RWPE1 (cell line): ENCODE results near the gene ZNF782.

Source experiments
- CTCF ChIA-PET: fragments of 350-600 bp; sonication (Branson Sonifier 250); formaldehyde crosslinking; extraction: SDS; loops from one replicate; lab custom pipeline; 2021; lab: Yijun Ruan, JAX
- POLR2A ChIA-PET: fragments of 400-600 bp; formaldehyde crosslinking; extraction: SDS; loops from one replicate; lab custom pipeline; 2020; ENCODE audit warnings: antibody characterized with exemption; ENCODE audit not compliant: low non-redundant PET; lab: Yijun Ruan, JAX
- DNase-seq: peaks from one replicate; pipeline ENCODE4 v3.0.0; 2012; ENCODE audit warnings: low spot score
- H3K27ac ChIP-seq: fragments of 450-650 bp; 2 replicates; pipeline ENCODE4 v1.5.1; 2017
- CTCF ChIP-seq: fragments of 450-650 bp; conservative IDR thresholded peaks from 2 replicates; pipeline ENCODE4 v1.5.1; 2017; ENCODE audit warnings: low read depth, mild to moderate bottlenecking

Gene ZNF782

GRCh38 chr9:96883922-96884321 lies 29.6 kb upstream of the ZNF782 start:
- H3K27ac ChIP-seq = peak overlapping the region; percentile 48
- no peak for DNase-seq
- POLR2A ChIA-PET = no interaction called here
- no peak for TF ChIP-seq CTCF
- CTCF ChIA-PET = interaction anchor here (0.7 to 1.0 kb wide), 2 partner anchors 24 to 27 kb away, joined by 3 read pairs; no protein-coding TSS in a partner anchor

- ChIA-PET POLR2A (no interaction called here), CTCF (interaction anchor here (0.7 kb wide), 1 partner anchor 191 kb away, joined by 3 read pairs; no protein-coding TSS in a partner anchor)
- no peak for TF ChIP-seq CTCF
- no peak overlapping the region for H3K27ac ChIP-seq
- DNase-seq = no peak
Measured at GRCh38 chr9:96877269-96877668, 23.0 kb upstream of the ZNF782 start.

- ChIA-PET CTCF (interaction anchor here (0.6 to 1.5 kb wide), 6 partner anchors 19 to 234 kb away, joined by 3 to 5 read pairs (median 4); no protein-coding TSS in a partner anchor), POLR2A (no interaction called here)
- TF ChIP-seq CTCF = peak; percentile 75
- peak overlapping the region; percentile 95 for H3K27ac ChIP-seq
- peak; percentile 92 for DNase-seq
Measured at GRCh38 chr9:96875461-96876142, 21.3 kb upstream of the ZNF782 start.

GRCh38 chr9:96874947-96875460 lies 20.7 kb upstream of the ZNF782 start:
- peak; percentile 93 for DNase-seq
- TF ChIP-seq CTCF = no peak
- CTCF ChIA-PET = interaction anchor here (0.6 to 1.5 kb wide), 7 partner anchors 18 to 235 kb away, joined by 3 to 5 read pairs (median 3); no protein-coding TSS in a partner anchor
- peak overlapping the region; percentile 95 for H3K27ac ChIP-seq
- POLR2A ChIA-PET = no interaction called here

GRCh38 chr9:96874201-96874785 lies 20.0 kb upstream of the ZNF782 start:
- no peak for DNase-seq
- TF ChIP-seq CTCF = no peak
- POLR2A ChIA-PET = no interaction called here
- H3K27ac ChIP-seq = peak overlapping the region; percentile 95
- CTCF ChIA-PET = interaction anchor here (0.6 to 1.2 kb wide), 2 partner anchors 18 to 200 kb away, joined by 3 to 4 read pairs; no protein-coding TSS in a partner anchor

GRCh38 chr9:96871176-96871575 lies 16.9 kb upstream of the ZNF782 start:
- TF ChIP-seq CTCF = no peak
- ChIA-PET CTCF (interaction anchor here (0.6 to 1.5 kb wide), 3 partner anchors 14 to 727 kb away, joined by 3 to 6 read pairs (median 5); no protein-coding TSS in a partner anchor), POLR2A (interaction anchor here (0.6 kb wide), 1 partner anchor 55 kb away, joined by 7 read pairs; no protein-coding TSS in a partner anchor)
- H3K27ac ChIP-seq = no peak overlapping the region
- DNase-seq = no peak
